ENCODE data around the gene PCBP1.
"Not testable (repeated sequence)": the region's sequence is repeated elsewhere in the genome, so short reads cannot be mapped to it uniquely, and the experiment has no call there.

Gene PCBP1

GRCh38 chr2:70083344-70084156 is 3.7 kb upstream of the PCBP1 start:
- peak; percentile 58 for DNase-seq

- DNase-seq = peak; percentile 69
These were observed 2.1 kb upstream of the PCBP1 start for GRCh38 chr2:70084973-70085710.

GRCh38 chr2:70085711-70086277 is 1.5 kb upstream of the PCBP1 start:
- no peak for DNase-seq

- peak; percentile 66 for DNase-seq
These were observed 919 bp upstream of the PCBP1 start for GRCh38 chr2:70086278-70086837.

GRCh38 chr2:70087702-70088597 is 673 bp downstream of the PCBP1 start:
- DNase-seq = peak; percentile 51

- DNase-seq = no peak
These were observed 1.4 kb downstream of the PCBP1 start for GRCh38 chr2:70088598-70089219.

GRCh38 chr2:70089220-70089982 is 2.1 kb downstream of the PCBP1 start:
- DNase-seq = peak; percentile 45

- no peak for DNase-seq
These were observed 2.8 kb downstream of the PCBP1 start for GRCh38 chr2:70089983-70090525.

- DNase-seq = no peak
These were observed 3.5 kb downstream of the PCBP1 start for GRCh38 chr2:70090706-70091334.

- DNase-seq = no peak
These were observed 4.1 kb downstream of the PCBP1 start for GRCh38 chr2:70091364-70091763.

- DNase-seq = no peak
These were observed 4.5 kb downstream of the PCBP1 start for GRCh38 chr2:70091816-70092215.

- DNase-seq = not testable (repeated sequence)
These were observed 5.4 kb downstream of the PCBP1 start for GRCh38 chr2:70092576-70093243.

- DNase-seq = no peak
These were observed 7.1 kb downstream of the PCBP1 start for GRCh38 chr2:70094171-70094977.

- DNase-seq = peak; percentile 44
These were observed 7.9 kb downstream of the PCBP1 start for GRCh38 chr2:70094978-70095719.

- no peak for DNase-seq
These were observed 8.7 kb downstream of the PCBP1 start for GRCh38 chr2:70095720-70096670.

GRCh38 chr2:70098032-70098431 is 10.8 kb downstream of the PCBP1 start:
- DNase-seq = no peak

- DNase-seq = no peak
These were observed 12.0 kb downstream of the PCBP1 start for GRCh38 chr2:70099270-70099669.

Measured in activated CD8-positive, alpha-beta memory T cell treated with anti-CD3 and anti-CD28 coated beads, Interleukin-2, amount 50 U/mL, for 4 hours (primary cell).